Spleen (tissue), 7 donors: ENCODE results near the gene PLXNB1.

Experiments used
- CTCF ChIP-seq, 11 experiments: fragments of 200-600 bp in 7 of 11; fragments of 450-650 bp in 4 of 11; sonication (generic) in 4 of 11; IDR thresholded peaks in 8 of 11; conservative IDR thresholded peaks in 3 of 11; 1 replicate in 7 of 11; 2 replicates in 4 of 11; pipeline versions ENCODE4 v1.4.0 to v1.8.0; 2016 to 2021; ENCODE audit warnings: antibody characterized with exemption in 11 of 11, inconsistent platforms in 4 of 11, mild to moderate bottlenecking in 1 of 11
- POLR2A ChIP-seq, 3 donors: fragments of 450-650 bp; IDR thresholded peaks; one replicate each; pipeline ENCODE4 v1.5.1; 2017; ENCODE audit warnings: antibody characterized with exemption in 3 of 3, mild to moderate bottlenecking in 1 of 3
- POLR2AphosphoS5 ChIP-seq, 3 donors: sonication (generic); formaldehyde crosslinking; IDR thresholded peaks; one replicate each; pipeline ENCODE4 v1.5.1; 2017; ENCODE audit warnings: antibody characterized with exemption in 3 of 3
- donor health status: DM: no; HTN: no; CAD: no; lungs with moderate emphysema.
- donor health status: DM: no; HTN: no; CAD: no.
- donor health status: DM: no; HTN: no; CAD: no.

- TF ChIP-seq CTCF (IDR thresholded peaks at IDR 0.05 in 8 of 11, conservative IDR thresholded peaks at IDR 0.05 in 3 of 11) (no peak), POLR2A (IDR thresholded peaks at IDR 0.05) (no peak), POLR2AphosphoS5 (IDR thresholded peaks at IDR 0.05) (no peak)
Observed at GRCh38 chr3:48467473-48468267, 37.8 kb upstream of the PLXNB1 start.
